K562 (cell line): ENCODE data around the gene C2CD4D. TPM values are rescaled to one million over a fixed set of nuclear protein-coding genes. Genes with fewer than 3 reads are reported as not detected.

Source experiments
- ATAC-seq: fragments of 200-7000 bp; cut with Tn5 transposase; 3 replicates; pipeline ENCODE4 v1.9.1; 2020; ENCODE audit warnings: moderate library complexity
- BruUV-seq: library from RNA; stranded (reverse); fragments of 400-500 nt; replicated peaks from 2 replicates; lab custom pipeline; 2021; lab: Mats Ljungman, UMichigan
- CTCF ChIA-PET: fragments of 300-600 bp; formaldehyde crosslinking; extraction: SDS; loops from one replicate; lab custom pipeline; 2021; ENCODE audit warnings: low intra/inter-chr PET ratio; lab: Yijun Ruan, JAX
- POLR2A ChIA-PET: fragments of 300-600, 350-650 bp; sonication (Branson Sonifier 250); formaldehyde crosslinking; extraction: SDS; loops from one replicate; lab custom pipeline; 2021; ENCODE audit warnings: antibody characterized with exemption, inconsistent platforms; lab: Yijun Ruan, JAX
- DNase-seq, 4 experiments: peaks; one replicate each; pipeline versions ENCODE4 v3.0.0 to v3.0.0-alpha.2; 2011 to 2018; ENCODE audit warnings: low spot score in 3 of 4, mixed read lengths in 3 of 4; ENCODE audit errors: extremely low read depth in 1 of 4
- FAIRE-seq: peaks from 2 replicates; lab custom pipeline; 2011; peaks lifted over from hg19 to GRCh38; lab: Jason Lieb, UNC
- H2AFZ ChIP-seq: 2 replicates; pipeline ENCODE4 v1.6.0; 2011; ENCODE audit warnings: low read depth, low read length, control low read depth, inconsistent platforms
- H3K27ac ChIP-seq: fragments of 200-600 bp; 3 replicates; pipeline ENCODE4 v1.8.0; 2011; ENCODE audit warnings: low read depth, mild to moderate bottlenecking, control low read depth, inconsistent platforms, low read length, moderate library complexity, mixed read lengths; ENCODE audit errors: extremely low read depth
- H3K27me3 ChIP-seq, 2 experiments: fragments of 300-600 bp in 1 of 2; 2 replicates in 1 of 2; 3 replicates in 1 of 2; pipeline versions ENCODE4 v1.6.0 to v1.8.0; 2011; ENCODE audit warnings: inconsistent platforms in 2 of 2, low read length in 2 of 2, mild to moderate bottlenecking in 1 of 2, mixed read lengths in 1 of 2, moderate library complexity in 1 of 2; ENCODE audit not compliant: control insufficient read depth in 2 of 2, insufficient read depth in 2 of 2
- H3K36me3 ChIP-seq: fragments of 300-600 bp; 3 replicates; pipeline ENCODE4 v1.8.0; 2011; ENCODE audit warnings: mild to moderate bottlenecking, low read length, inconsistent platforms; ENCODE audit not compliant: control insufficient read depth, insufficient read depth
- H3K4me1 ChIP-seq, 2 experiments: fragments of 200-600 bp in 1 of 2; replicated peaks in 1 of 2; 2 replicates in 1 of 2; 3 replicates in 1 of 2; pipeline versions ENCODE4 v1.5.1 to v1.8.0; 2011; ENCODE audit warnings: inconsistent platforms in 2 of 2, low read length in 2 of 2, mild to moderate bottlenecking in 1 of 2, mixed read lengths in 1 of 2, moderate library complexity in 1 of 2; ENCODE audit not compliant: control insufficient read depth in 2 of 2, insufficient read depth in 2 of 2
- H3K4me2 ChIP-seq: 2 replicates; pipeline ENCODE4 v1.6.1; 2011; ENCODE audit warnings: low read length, control low read depth, inconsistent platforms, mixed read lengths; ENCODE audit not compliant: insufficient read depth
- H3K4me3 ChIP-seq: fragments of 200-600 bp; sonication (generic), shearing (Covaris generic); 2 replicates; pipeline ENCODE4 v1.5.1; 2016; ENCODE audit warnings: control low read depth, inconsistent platforms
- H3K79me2 ChIP-seq: fragments of 200-600 bp; 3 replicates; pipeline ENCODE4 v1.8.0; 2011; ENCODE audit warnings: low read length, inconsistent platforms; ENCODE audit not compliant: control insufficient read depth, insufficient read depth
- H3K9ac ChIP-seq, 2 experiments: 2 replicates each; pipeline versions ENCODE4 v1.6.0 to v1.6.1; 2011; ENCODE audit warnings: low read depth in 2 of 2, low read length in 2 of 2, control low read depth in 1 of 2, inconsistent platforms in 1 of 2, mild to moderate bottlenecking in 1 of 2, mixed read lengths in 1 of 2; ENCODE audit not compliant: insufficient read depth in 1 of 2
- H3K9me1 ChIP-seq: one replicate; pipeline ENCODE4 v1.6.0; 2011; ENCODE audit warnings: inconsistent platforms, mild to moderate bottlenecking, low read length, moderate library complexity; ENCODE audit not compliant: control insufficient read depth, insufficient read depth
- H3K9me3 ChIP-seq: replicated peaks from 2 replicates; pipeline ENCODE4 v1.5.1; 2011; ENCODE audit warnings: low read depth, low read length, inconsistent platforms; ENCODE audit not compliant: control insufficient read depth, insufficient read depth
- H4K20me1 ChIP-seq: replicated peaks from 2 replicates; pipeline ENCODE4 v1.6.1; 2011; ENCODE audit warnings: low read length, inconsistent platforms, mixed read lengths; ENCODE audit not compliant: control insufficient read depth, insufficient read depth
- ASH1L ChIP-seq: fragments of 450-650 bp; IDR thresholded peaks from 2 replicates; pipeline ENCODE4 v1.6.1; 2018; ENCODE audit warnings: borderline replicate concordance, mild to moderate bottlenecking, low read depth; ENCODE audit not compliant: partially characterized antibody
- CBFA2T3 ChIP-seq: fragments of 450-650 bp; IDR thresholded peaks from 2 replicates; pipeline ENCODE4 v1.6.1; 2017
- KLF1 ChIP-seq: fragments of 450-650 bp; IDR thresholded peaks from 2 replicates; pipeline ENCODE4 v1.6.1; 2016; ENCODE audit warnings: missing genetic modification characterization, missing compliant biosample characterization
- NCOA1 ChIP-seq: fragments of 450-650 bp; IDR thresholded peaks from 2 replicates; pipeline ENCODE4 v1.6.1; 2016; ENCODE audit warnings: low read depth
- NR4A1 ChIP-seq, 2 experiments: fragments of 250-450 bp in 1 of 2; fragments of 450-650 bp in 1 of 2; sonication (Bioruptor Pico) in 1 of 2; IDR thresholded peaks; 2 replicates each; pipeline versions ENCODE4 v1.4.0 to v1.6.1; 2016 to 2020; ENCODE audit warnings: mild to moderate bottlenecking in 2 of 2, missing compliant biosample characterization in 1 of 2, missing genetic modification characterization in 1 of 2, moderate library complexity in 1 of 2
- SFPQ ChIP-seq: fragments of 200-400 bp; formaldehyde crosslinking; IDR thresholded peaks from 2 replicates; pipeline ENCODE4 v1.6.1; 2017; ENCODE audit warnings: mild to moderate bottlenecking, low read depth, low read length, moderate library complexity
- TAF1 ChIP-seq: IDR thresholded peaks from 2 replicates; pipeline ENCODE4 v1.6.1; 2011; ENCODE audit warnings: mild to moderate bottlenecking, low read length, moderate library complexity; ENCODE audit not compliant: insufficient read depth, control insufficient read depth, severe bottlenecking; ENCODE audit errors: extremely low read depth
- TEAD2 ChIP-seq: fragments of 450-650 bp; IDR thresholded peaks from 2 replicates; pipeline ENCODE4 v1.6.1; 2016; ENCODE audit warnings: missing genetic modification characterization, control low read depth, missing compliant biosample characterization
- ZNF316 ChIP-seq: fragments of 450-650 bp; IDR thresholded peaks from 2 replicates; pipeline ENCODE4 v1.6.1; 2016
- WGBS: fragments of 100-300 bp; shearing (Covaris generic); methylation state at CpG from one replicate; pipeline ENCODE4 v1.1.6; 2016; ENCODE audit warnings: low coverage, mixed read lengths; ENCODE audit not compliant: insufficient coverage; ENCODE audit errors: missing lambda C conversion rate; 5-methylcytosine and 5-hydroxymethylcytosine counted together
- in situ Hi-C: fragments of 300-500 bp; cut with MboI; formaldehyde crosslinking; loops from 4 replicates; pipeline ENCODE4 v1.15.0; 2018; ENCODE audit warnings: inconsistent platforms, mixed read lengths
- intact Hi-C: fragments of 100-400 bp; cut with micrococcal nuclease; formaldehyde crosslinking; loops from 2 replicates; pipeline ENCODE4 v1.14.2; 2022
- polyA plus RNA-seq, 8 experiments: library from polyadenylated mRNA; depleted of rRNA in 4 of 8; stranded (reverse) in 5 of 8; unstranded in 3 of 8; fragments of >200 nt; fragmentation: Nextera tagmentation in 2 of 8; fragmentation: Illumina TruSeq in 1 of 8; extraction: Ambion mirVana in 2 of 8; extraction: Trizol in 1 of 8; gene quantifications; 2 replicates each; pipeline versions ENCODE4 v1.2.1 to v1.2.3, GENCODE V29; 2011 to 2014; ENCODE audit warnings: inconsistent platforms in 1 of 8, missing spikeins in 1 of 8
- total RNA-seq, 7 experiments: library from RNA; depleted of rRNA in 6 of 7; stranded (reverse); fragments of >200 nt in 6 of 7; fragmentation: Illumina TruSeq in 2 of 7; extraction: Trizol in 2 of 7; gene quantifications; 2 replicates each; pipeline versions ENCODE4 v1.2.1 to v1.2.3, GENCODE V29; 2011 to 2021; ENCODE audit warnings: low replicate concordance in 1 of 7

The C2CD4D gene
- total and polyA plus RNA-seq, 9 of the 15 experiments (the other 6 are each of a cell fraction or from before 2014, with no cell fraction given), result not detected

GRCh38 chr1:151830055-151830454 is 9.6 kb downstream of the C2CD4D start (continued):
- TF ChIP-seq TAF1 (no peak), ASH1L (no peak), TEAD2 (tag) (no peak), SFPQ (no peak), NCOA1 (no peak), NR4A1 (CRISPR knock-in tag; IDR thresholded peaks at IDR 0.05) (no peak), NR4A1 (tag; IDR thresholded peaks at IDR 0.05) (no peak), KLF1 (tag) (no peak)

GRCh38 chr1:151829352-151830046 is 10.1 kb downstream of the C2CD4D start:
- H3K36me3 ChIP-seq, result no peaks in the 10 kb centered on the region
- TF ChIP-seq CBFA2T3, result peak; percentile 6; the same call in 1 of the 2 replicates
- TF ChIP-seq ZNF316, result no peak
- no peaks in the 10 kb centered on the region for H3K9me3 ChIP-seq
- DNase-seq (no peak), FAIRE-seq (no peak), ATAC-seq (no peak)
- H4K20me1 ChIP-seq, result no peaks in the 10 kb centered on the region
- H3K79me2 ChIP-seq, result no peaks in the 10 kb centered on the region
- in situ Hi-C loops (loop anchor here (5.0 kb wide), 1 partner anchor 132 kb away; no protein-coding TSS in a partner anchor), intact Hi-C loops (no loop called here)
- no peak overlapping the region for H3K4me3 ChIP-seq
- peaks cover 5 to 33% of the 10 kb centered on the region in 2 experiments for H3K4me1 ChIP-seq
- BruUV-seq, result no TSS peak
- H3K9ac ChIP-seq, result no peak overlapping the region
- H3K4me2 ChIP-seq, result no peak overlapping the region
- peaks cover 5 to 20% of the 10 kb centered on the region in 2 experiments; a peak in 4 of 5 replicates for H3K27me3 ChIP-seq
- ChIA-PET CTCF (no interaction called here), POLR2A (interaction anchor here (1.2 kb wide), 1 partner anchor 9 kb away, joined by 3 read pairs; no protein-coding TSS in a partner anchor)
- H2AFZ ChIP-seq, result no peak overlapping the region
- no peak overlapping the region; the same call in 2 of the 3 replicates for H3K27ac ChIP-seq
- H3K9me1 ChIP-seq, result peaks cover 3% of the 10 kb centered on the region
- WGBS, result 14% methylated on average over 4 of the region's 4 CpGs
